ENCODE data around the gene PUDP.

DNA sequence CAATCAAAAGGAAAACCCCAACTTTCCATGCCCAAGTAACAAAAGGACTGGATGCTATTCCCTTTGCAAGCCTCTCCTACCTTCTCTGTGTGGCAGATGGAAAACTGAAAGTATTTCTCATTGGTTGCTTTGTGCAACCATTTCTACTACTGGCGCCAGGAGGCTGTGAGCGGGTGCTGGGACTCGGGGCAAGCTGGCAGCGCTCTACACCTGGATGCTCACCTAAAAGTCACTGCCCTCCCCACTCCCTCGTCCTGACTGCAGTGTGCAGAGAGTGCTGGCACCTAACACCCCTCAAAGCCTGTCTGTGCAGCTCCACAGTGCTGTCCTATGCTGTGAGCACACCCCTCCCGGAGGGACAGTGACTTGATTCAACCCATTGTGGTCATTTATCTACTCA, 54.6 kb downstream of the PUDP start:
- TF ChIP-seq POLR2AphosphoS5 (IDR thresholded peaks at IDR 0.05; ENCODE audit: low read depth, low read length): no peak
- no peak for TF ChIP-seq POLR2A (IDR thresholded peaks at IDR 0.05; ENCODE audit: low read depth, low read length)
- TF ChIP-seq TAF1 (IDR thresholded peaks at IDR 0.05; ENCODE audit: borderline replicate concordance, low read depth, low read length): no peak

Measured in GM12892 (cell line).